A549 (cell line): ENCODE results near the gene VWA5B1. TPM values are rescaled to one million over a fixed set of nuclear protein-coding genes. Genes with fewer than 3 reads are reported as not detected.

ENCODE experiments used
- ATAC-seq, 2 experiments: fragments of 200-7000 bp in 1 of 2; fragments of >200 bp in 1 of 2; cut with Nextera tagmentation in 1 of 2; cut with Tn5 transposase in 1 of 2; 3 replicates each; pipeline versions ENCODE4 v1.8.0 to v1.9.1; 2018 to 2020; ENCODE audit warnings: mild to moderate bottlenecking in 1 of 2, moderate library complexity in 1 of 2
- CTCF ChIA-PET: fragments of 300-600 bp; sonication (Branson Sonifier 250); formaldehyde crosslinking; extraction: SDS; loops from one replicate; lab custom pipeline; 2021; ENCODE audit warnings: antibody characterized with exemption, inconsistent platforms; lab: Yijun Ruan, JAX
- POLR2A ChIA-PET: fragments of 350-600 bp; formaldehyde crosslinking; extraction: SDS; loops from one replicate; lab custom pipeline; 2021; ENCODE audit warnings: antibody characterized with exemption, inconsistent platforms; lab: Yijun Ruan, JAX
- DNase-seq, 2 experiments: peaks; one replicate each; pipeline versions ENCODE4 v3.0.0 to v3.0.0-alpha.2; 2011 to 2016; ENCODE audit warnings: low read depth in 1 of 2, low spot score in 1 of 2
- FAIRE-seq: peaks from 2 replicates; lab custom pipeline; 2011; peaks lifted over from hg19 to GRCh38; lab: Jason Lieb, UNC
- H3K27ac ChIP-seq, 2 experiments: fragments of >200 bp; sonication (Bioruptor Twin); formaldehyde crosslinking; 3 replicates each; pipeline ENCODE4 v1.5.1; 2016 to 2017
- H3K4me1 ChIP-seq: fragments of >200 bp; sonication (Bioruptor Twin); formaldehyde crosslinking; 3 replicates; pipeline ENCODE4 v1.6.1; 2016
- H3K4me2 ChIP-seq: fragments of >200 bp; sonication (Bioruptor Twin); formaldehyde crosslinking; 3 replicates; pipeline ENCODE4 v1.6.1; 2016
- H3K4me3 ChIP-seq: fragments of >200 bp; sonication (Bioruptor Twin); formaldehyde crosslinking; 3 replicates; pipeline ENCODE4 v1.5.1; 2016
- H3K9me3 ChIP-seq: fragments of >200 bp; sonication (Bioruptor Twin); formaldehyde crosslinking; 3 replicates; pipeline ENCODE4 v1.6.1; 2016
- CBX2 ChIP-seq: fragments of 200-600 bp; sonication (generic); IDR thresholded peaks from 2 replicates; pipeline ENCODE4 v1.6.1; 2016; ENCODE audit warnings: low read depth, mild to moderate bottlenecking, borderline replicate concordance
- CBX8 ChIP-seq: fragments of 200-600 bp; sonication (generic); IDR thresholded peaks from 2 replicates; pipeline ENCODE4 v1.6.1; 2016
- CEBPB ChIP-seq, 2 experiments: fragments of >200 bp in 1 of 2; sonication (Bioruptor Twin) in 1 of 2; formaldehyde crosslinking in 1 of 2; IDR thresholded peaks; 2 replicates each; pipeline ENCODE4 v1.6.1; 2012 to 2016
- MAFK ChIP-seq: fragments of 450-650 bp; IDR thresholded peaks from 2 replicates; pipeline ENCODE4 v1.6.1; 2014; ENCODE audit not compliant: partially characterized antibody
- MYC ChIP-seq: IDR thresholded peaks from 2 replicates; pipeline ENCODE4 v1.6.1; 2012; ENCODE audit warnings: mild to moderate bottlenecking, inconsistent platforms, low read length, improper control_type of control experiment, borderline replicate concordance
- RFX5 ChIP-seq: fragments of 450-650 bp; IDR thresholded peaks from 2 replicates; pipeline ENCODE4 v1.7.1; 2014; ENCODE audit warnings: antibody characterized with exemption, mild to moderate bottlenecking, moderate library complexity
- SREBF2 ChIP-seq: fragments of 450-650 bp; IDR thresholded peaks from 2 replicates; pipeline ENCODE4 v1.6.1; 2014; ENCODE audit warnings: mild to moderate bottlenecking, moderate library complexity
- WGBS: methylation state at CpG from one replicate; pipeline ENCODE4 v1.1.6; 2017; ENCODE audit errors: missing lambda C conversion rate; 5-methylcytosine and 5-hydroxymethylcytosine counted together
- polyA plus RNA-seq, 4 experiments: library from polyadenylated mRNA; depleted of rRNA in 3 of 4; stranded (reverse); fragments of >200 nt; fragmentation: RNase III in 1 of 4; extraction: RNeasy Plus Mini Kit Qiagen cat#74134 plus additional on column Dnase treatment in 1 of 4; gene quantifications; 2 replicates in 3 of 4; 3 replicates in 1 of 4; pipeline ENCODE4 v1.2.3, GENCODE V29; 2011 to 2017
- TF ChIP-seq, protein P1 (sequence below): fragments of 200-600 bp; sonication (generic); IDR thresholded peaks from 2 replicates; pipeline ENCODE4 v1.6.1; 2016; ENCODE audit warnings: antibody characterized with exemption, mild to moderate bottlenecking, moderate library complexity
- TF ChIP-seq, protein P2 (sequence below): fragments of 250-450 bp; sonication (Bioruptor Pico); IDR thresholded peaks from 2 replicates; pipeline ENCODE4 v1.5.0; 2021; ENCODE audit warnings: mild to moderate bottlenecking, moderate library complexity, borderline replicate concordance
- TF ChIP-seq, protein P3 (sequence below): IDR thresholded peaks from 2 replicates; pipeline ENCODE4 v1.6.1; 2012
- TF ChIP-seq, protein P4 (sequence below): IDR thresholded peaks from 2 replicates; pipeline ENCODE4 v1.6.1; 2012

Gene VWA5B1
- polyA plus RNA-seq, 2 of the 4 experiments (the other 2 are of a cell fraction) = not detected

DNA sequence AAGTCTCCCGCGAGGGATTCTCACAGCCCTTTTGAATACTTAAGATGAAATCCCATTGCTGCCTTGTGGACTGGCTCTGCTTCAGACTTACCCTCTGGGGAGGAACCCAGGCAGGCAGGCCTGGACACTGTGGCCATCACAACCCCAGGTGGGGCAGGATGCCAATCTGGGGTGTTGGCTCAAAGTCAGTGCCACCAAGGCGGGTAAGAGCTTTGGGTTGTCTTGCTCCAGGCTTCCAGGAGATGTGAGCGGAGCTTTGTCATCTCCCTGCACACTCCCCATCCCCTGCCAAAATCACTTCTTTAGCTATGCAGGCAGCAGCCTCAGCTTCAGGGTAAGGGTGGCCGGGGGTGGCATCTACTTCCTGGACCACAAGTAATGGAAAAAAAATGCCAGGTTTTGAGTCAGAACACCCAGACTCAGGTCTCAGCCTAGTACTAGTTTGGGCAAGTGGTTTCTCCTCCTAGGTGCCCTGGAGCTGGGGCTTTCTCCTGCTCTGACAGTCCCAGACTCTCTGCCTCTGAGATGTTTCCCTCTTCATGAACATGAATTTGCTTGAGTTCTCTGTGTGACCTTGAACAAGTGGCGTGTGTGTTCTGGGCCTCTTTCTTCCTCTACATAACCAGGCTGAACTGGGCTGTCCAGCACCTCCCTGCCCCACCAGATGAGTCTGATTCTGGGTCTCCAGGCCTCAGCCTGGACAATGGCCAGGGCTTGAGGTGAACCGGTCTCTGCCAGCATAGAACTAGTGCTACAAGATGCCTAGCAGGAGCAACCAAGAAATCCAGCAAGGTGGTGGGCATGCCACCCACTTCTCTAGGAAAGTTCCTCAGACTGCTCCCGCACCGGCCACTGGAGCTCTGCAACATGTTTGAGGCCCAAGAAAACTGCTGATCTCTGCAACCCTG lies 65.4 kb downstream of the VWA5B1 start:
- ChIA-PET CTCF (interaction anchor here (0.7 to 3.7 kb wide), 5 partner anchors 90 to 1014 kb away, joined by 3 to 18 read pairs (median 4); no protein-coding TSS in a partner anchor), POLR2A (no interaction called here)
- TF ChIP-seq, protein P1, sequence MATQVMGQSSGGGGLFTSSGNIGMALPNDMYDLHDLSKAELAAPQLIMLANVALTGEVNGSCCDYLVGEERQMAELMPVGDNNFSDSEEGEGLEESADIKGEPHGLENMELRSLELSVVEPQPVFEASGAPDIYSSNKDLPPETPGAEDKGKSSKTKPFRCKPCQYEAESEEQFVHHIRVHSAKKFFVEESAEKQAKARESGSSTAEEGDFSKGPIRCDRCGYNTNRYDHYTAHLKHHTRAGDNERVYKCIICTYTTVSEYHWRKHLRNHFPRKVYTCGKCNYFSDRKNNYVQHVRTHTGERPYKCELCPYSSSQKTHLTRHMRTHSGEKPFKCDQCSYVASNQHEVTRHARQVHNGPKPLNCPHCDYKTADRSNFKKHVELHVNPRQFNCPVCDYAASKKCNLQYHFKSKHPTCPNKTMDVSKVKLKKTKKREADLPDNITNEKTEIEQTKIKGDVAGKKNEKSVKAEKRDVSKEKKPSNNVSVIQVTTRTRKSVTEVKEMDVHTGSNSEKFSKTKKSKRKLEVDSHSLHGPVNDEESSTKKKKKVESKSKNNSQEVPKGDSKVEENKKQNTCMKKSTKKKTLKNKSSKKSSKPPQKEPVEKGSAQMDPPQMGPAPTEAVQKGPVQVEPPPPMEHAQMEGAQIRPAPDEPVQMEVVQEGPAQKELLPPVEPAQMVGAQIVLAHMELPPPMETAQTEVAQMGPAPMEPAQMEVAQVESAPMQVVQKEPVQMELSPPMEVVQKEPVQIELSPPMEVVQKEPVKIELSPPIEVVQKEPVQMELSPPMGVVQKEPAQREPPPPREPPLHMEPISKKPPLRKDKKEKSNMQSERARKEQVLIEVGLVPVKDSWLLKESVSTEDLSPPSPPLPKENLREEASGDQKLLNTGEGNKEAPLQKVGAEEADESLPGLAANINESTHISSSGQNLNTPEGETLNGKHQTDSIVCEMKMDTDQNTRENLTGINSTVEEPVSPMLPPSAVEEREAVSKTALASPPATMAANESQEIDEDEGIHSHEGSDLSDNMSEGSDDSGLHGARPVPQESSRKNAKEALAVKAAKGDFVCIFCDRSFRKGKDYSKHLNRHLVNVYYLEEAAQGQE = no peak
- TF ChIP-seq, protein P2, sequence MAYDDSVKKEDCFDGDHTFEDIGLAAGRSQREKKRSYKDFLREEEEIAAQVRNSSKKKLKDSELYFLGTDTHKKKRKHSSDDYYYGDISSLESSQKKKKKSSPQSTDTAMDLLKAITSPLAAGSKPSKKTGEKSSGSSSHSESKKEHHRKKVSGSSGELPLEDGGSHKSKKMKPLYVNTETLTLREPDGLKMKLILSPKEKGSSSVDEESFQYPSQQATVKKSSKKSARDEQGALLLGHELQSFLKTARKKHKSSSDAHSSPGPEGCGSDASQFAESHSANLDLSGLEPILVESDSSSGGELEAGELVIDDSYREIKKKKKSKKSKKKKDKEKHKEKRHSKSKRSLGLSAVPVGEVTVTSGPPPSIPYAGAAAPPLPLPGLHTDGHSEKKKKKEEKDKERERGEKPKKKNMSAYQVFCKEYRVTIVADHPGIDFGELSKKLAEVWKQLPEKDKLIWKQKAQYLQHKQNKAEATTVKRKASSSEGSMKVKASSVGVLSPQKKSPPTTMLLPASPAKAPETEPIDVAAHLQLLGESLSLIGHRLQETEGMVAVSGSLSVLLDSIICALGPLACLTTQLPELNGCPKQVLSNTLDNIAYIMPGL (CRISPR knock-in tag) = no peak
- DNase-seq = no peak
- H3K27ac ChIP-seq = no peak overlapping the region
- ATAC-seq = no peak
- H3K9me3 ChIP-seq = no peaks in the 10 kb centered on the region
- 64% methylated on average over 4 of the region's 9 CpGs for WGBS
- no peak overlapping the region for H3K4me3 ChIP-seq
- no peak for FAIRE-seq
- peaks cover 15% of the 10 kb centered on the region for H3K4me1 ChIP-seq
- no peak overlapping the region for H3K4me2 ChIP-seq

DNA sequence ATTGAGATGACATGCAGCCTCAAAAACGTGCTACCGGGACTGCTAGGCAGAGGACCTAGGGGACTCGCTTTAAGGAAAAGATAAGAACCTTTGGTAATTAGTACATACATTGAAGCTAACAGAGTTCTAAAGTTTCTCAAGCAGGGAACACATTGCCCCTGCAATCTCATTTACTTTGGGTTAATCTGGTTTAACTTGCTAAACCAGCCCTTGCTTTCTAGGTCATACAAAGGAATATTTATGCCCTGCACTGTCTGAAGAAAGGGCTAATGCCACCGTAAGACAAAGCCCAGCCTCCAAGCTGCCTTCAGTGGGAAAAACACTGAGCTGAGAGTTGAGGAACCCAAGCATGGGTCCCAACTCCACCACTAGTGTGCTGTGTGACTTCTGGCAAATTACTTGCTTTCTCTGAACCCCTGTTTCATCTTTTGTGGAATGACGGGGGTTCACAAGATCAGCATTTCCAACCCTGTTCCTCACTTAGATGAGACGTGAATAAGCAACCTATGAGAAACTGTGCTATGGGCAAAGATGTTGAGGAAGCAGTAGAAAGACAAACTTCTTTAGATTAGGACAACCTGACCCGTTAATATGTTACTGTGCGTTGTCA lies 66.3 kb downstream of the VWA5B1 start:
- Histone ChIP-seq H3K27ac (no peak overlapping the region), H3K4me1 (peaks cover 15% of the 10 kb centered on the region), H3K4me3 (no peak overlapping the region), H3K4me2 (no peak overlapping the region), H3K9me3 (no peaks in the 10 kb centered on the region)
- FAIRE-seq (no peak), DNase-seq (no peak), ATAC-seq (no peak)
- TF ChIP-seq MYC = no peak
- ChIA-PET CTCF (interaction anchor here (1.2 to 3.7 kb wide), 3 partner anchors 20 to 144 kb away, joined by 4 to 18 read pairs (median 5); no protein-coding TSS in a partner anchor), POLR2A (no interaction called here)
- 83% methylated on average over 8 of the region's 8 CpGs for WGBS

DNA sequence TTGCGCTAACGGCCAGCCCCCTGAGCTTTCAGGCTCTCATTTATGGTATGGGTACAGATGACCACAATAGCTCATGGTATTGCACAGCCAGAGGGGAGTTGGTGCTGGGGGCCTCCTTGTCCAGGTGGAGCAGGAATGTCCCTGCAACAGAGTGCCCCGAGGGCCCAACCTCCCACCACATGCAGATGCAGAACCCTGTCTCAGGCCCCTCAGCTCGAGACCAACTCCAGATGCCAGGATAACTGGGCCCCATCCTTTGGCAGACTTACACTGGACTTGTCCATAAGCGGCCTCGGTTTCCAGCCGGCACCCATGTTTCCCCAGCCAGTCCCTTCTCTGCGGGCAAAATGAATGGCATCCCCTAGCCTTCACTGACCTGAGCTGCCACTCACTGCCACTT lies 67.1 kb downstream of the VWA5B1 start:
- 81% methylated on average over 4 of the region's 8 CpGs for WGBS
- H3K9me3 ChIP-seq = no peaks in the 10 kb centered on the region
- no peak for ATAC-seq
- CTCF ChIA-PET = interaction anchor here (1.3 to 3.7 kb wide), 2 partner anchors 19 to 137 kb away, joined by 5 to 18 read pairs; no protein-coding TSS in a partner anchor
- no peak overlapping the region for H3K4me3 ChIP-seq
- no peak for DNase-seq
- no peak overlapping the region; the same call in 2 of the 3 replicates for H3K4me2 ChIP-seq
- no peak overlapping the region; a peak in 1 of 6 replicates for H3K27ac ChIP-seq
- peaks cover 15% of the 10 kb centered on the region for H3K4me1 ChIP-seq
- no peak for FAIRE-seq
- POLR2A ChIA-PET = no interaction called here
- TF ChIP-seq, protein P3, sequence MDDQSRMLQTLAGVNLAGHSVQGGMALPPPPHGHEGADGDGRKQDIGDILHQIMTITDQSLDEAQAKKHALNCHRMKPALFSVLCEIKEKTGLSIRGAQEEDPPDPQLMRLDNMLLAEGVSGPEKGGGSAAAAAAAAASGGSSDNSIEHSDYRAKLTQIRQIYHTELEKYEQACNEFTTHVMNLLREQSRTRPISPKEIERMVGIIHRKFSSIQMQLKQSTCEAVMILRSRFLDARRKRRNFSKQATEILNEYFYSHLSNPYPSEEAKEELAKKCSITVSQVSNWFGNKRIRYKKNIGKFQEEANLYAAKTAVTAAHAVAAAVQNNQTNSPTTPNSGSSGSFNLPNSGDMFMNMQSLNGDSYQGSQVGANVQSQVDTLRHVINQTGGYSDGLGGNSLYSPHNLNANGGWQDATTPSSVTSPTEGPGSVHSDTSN = no peak
- no peak for TF ChIP-seq RFX5
- TF ChIP-seq CBX2 = no peak
- TF ChIP-seq, protein P4, sequence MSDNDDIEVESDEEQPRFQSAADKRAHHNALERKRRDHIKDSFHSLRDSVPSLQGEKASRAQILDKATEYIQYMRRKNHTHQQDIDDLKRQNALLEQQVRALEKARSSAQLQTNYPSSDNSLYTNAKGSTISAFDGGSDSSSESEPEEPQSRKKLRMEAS = no peak
- TF ChIP-seq CEBPB (IDR thresholded peaks at IDR 0.05) = no peak
- no peak for TF ChIP-seq MAFK
- no peak for TF ChIP-seq CBX8
- no peak for TF ChIP-seq SREBF2
- TF ChIP-seq, protein P1 = no peak
- TF ChIP-seq, all 56 proteins: peak for 0
